GM12865 (cell line): ENCODE results near the gene FAM184A.

Source experiments
- DNase-seq: peaks from one replicate; pipeline ENCODE4 v3.0.0; 2010; ENCODE audit warnings: low read depth
- H3K4me3 ChIP-seq: 2 replicates; pipeline ENCODE4 v1.5.1; 2011; ENCODE audit warnings: mild to moderate bottlenecking, low read depth, low read length, control low read depth
- TF ChIP-seq, protein P1 (sequence below): IDR thresholded peaks from 2 replicates; pipeline ENCODE4 v1.5.1; 2011; ENCODE audit warnings: low read length, control low read depth, low read depth, inconsistent platforms; ENCODE audit not compliant: insufficient read depth; ENCODE audit errors: missing control alignments

The FAM184A gene

GRCh38 chr6:119076576-119077390 is 1.7 kb downstream of the FAM184A start:
- no peak overlapping the region for H3K4me3 ChIP-seq

DNA sequence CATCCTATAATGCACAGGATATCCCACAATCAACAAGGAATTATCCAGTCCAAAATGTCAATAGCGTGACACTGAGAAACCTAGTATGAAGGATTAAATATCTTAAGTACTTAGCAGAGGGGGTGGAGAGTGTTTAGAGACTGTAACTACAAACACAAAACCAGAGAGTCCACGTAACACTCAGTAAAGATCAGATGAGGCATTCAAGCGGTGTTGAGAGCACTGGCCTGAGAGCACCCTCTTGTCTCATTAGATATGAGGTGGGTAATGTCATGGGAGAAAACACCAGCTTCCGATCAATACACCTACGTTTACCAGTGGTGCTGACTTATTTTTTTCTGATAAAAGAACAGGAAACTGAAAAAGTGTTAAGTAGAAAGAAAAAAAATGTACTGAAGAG is 2.3 kb downstream of the FAM184A start:
- no peak for DNase-seq
- TF ChIP-seq, protein P1, sequence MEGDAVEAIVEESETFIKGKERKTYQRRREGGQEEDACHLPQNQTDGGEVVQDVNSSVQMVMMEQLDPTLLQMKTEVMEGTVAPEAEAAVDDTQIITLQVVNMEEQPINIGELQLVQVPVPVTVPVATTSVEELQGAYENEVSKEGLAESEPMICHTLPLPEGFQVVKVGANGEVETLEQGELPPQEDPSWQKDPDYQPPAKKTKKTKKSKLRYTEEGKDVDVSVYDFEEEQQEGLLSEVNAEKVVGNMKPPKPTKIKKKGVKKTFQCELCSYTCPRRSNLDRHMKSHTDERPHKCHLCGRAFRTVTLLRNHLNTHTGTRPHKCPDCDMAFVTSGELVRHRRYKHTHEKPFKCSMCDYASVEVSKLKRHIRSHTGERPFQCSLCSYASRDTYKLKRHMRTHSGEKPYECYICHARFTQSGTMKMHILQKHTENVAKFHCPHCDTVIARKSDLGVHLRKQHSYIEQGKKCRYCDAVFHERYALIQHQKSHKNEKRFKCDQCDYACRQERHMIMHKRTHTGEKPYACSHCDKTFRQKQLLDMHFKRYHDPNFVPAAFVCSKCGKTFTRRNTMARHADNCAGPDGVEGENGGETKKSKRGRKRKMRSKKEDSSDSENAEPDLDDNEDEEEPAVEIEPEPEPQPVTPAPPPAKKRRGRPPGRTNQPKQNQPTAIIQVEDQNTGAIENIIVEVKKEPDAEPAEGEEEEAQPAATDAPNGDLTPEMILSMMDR: no peak
- no peak overlapping the region for H3K4me3 ChIP-seq

More at GRCh38 chr6:119076576-119077390, 1.7 kb downstream of the FAM184A start:
- DNase-seq: no peak
- TF ChIP-seq, protein P1: no peak

GRCh38 chr6:119075200-119075981 is 3.1 kb downstream of the FAM184A start:
- H3K4me3 ChIP-seq: no peak overlapping the region
- TF ChIP-seq, protein P1: no peak
- DNase-seq: no peak

- TF ChIP-seq, protein P1: no peak
- no peak overlapping the region for H3K4me3 ChIP-seq
- DNase-seq: no peak
Measured at GRCh38 chr6:119073307-119074051, 5.0 kb downstream of the FAM184A start.

- no peak for DNase-seq
- TF ChIP-seq, protein P1: no peak
- H3K4me3 ChIP-seq: no peak overlapping the region
Measured at GRCh38 chr6:119071576-119071975, 6.9 kb downstream of the FAM184A start.

- no peak overlapping the region for H3K4me3 ChIP-seq
- TF ChIP-seq, protein P1: no peak
- DNase-seq: no peak
Measured at GRCh38 chr6:119067091-119067490, 11.4 kb downstream of the FAM184A start.
